H1 (cell line): ENCODE data around the gene SMIM7. TPM values are rescaled to one million over a fixed set of nuclear protein-coding genes. Genes with fewer than 3 reads are reported as not detected.

Experiments
- CTCF ChIA-PET: fragments of 300-600 bp; sonication (Branson Sonifier 250); formaldehyde crosslinking; loops from one replicate; lab custom pipeline; 2021; ENCODE audit not compliant: partially characterized antibody; lab: Charles Lee
- POLR2A ChIA-PET: fragments of 300-600 bp; sonication (Branson Sonifier 250); formaldehyde crosslinking; loops from one replicate; lab custom pipeline; 2021; ENCODE audit warnings: inconsistent platforms; ENCODE audit not compliant: partially characterized antibody; lab: Charles Lee
- DNase-seq, 2 experiments: peaks; one replicate each; pipeline versions ENCODE4 v3.0.0 to v3.0.0-alpha.2; 2010 to 2022; ENCODE audit warnings: low spot score in 2 of 2, low read depth in 1 of 2, mixed read lengths in 1 of 2
- FAIRE-seq: peaks from 2 replicates; lab custom pipeline; 2011; peaks lifted over from hg19 to GRCh38; lab: Jason Lieb, UNC
- H2AFZ ChIP-seq: 2 replicates; pipeline ENCODE4 v1.8.1; 2012; ENCODE audit warnings: low read length, inconsistent platforms
- H2AK5ac ChIP-seq: 2 replicates; pipeline ENCODE4 v1.6.1; 2013; ENCODE audit warnings: low read depth, low read length
- H2BK120ac ChIP-seq: replicated peaks from 2 replicates; pipeline ENCODE3; 2013; ENCODE audit warnings: low read depth, low read length, inconsistent platforms
- H2BK12ac ChIP-seq: 2 replicates; pipeline ENCODE4 v1.6.1; 2013; ENCODE audit warnings: low read depth, low read length
- H2BK15ac ChIP-seq: 2 replicates; pipeline ENCODE4 v1.6.1; 2013; ENCODE audit warnings: low read length
- H2BK20ac ChIP-seq: 2 replicates; pipeline ENCODE4 v1.6.1; 2013; ENCODE audit warnings: low read length
- H2BK5ac ChIP-seq: 2 replicates; pipeline ENCODE4 v1.6.1; 2013; ENCODE audit warnings: low read depth, low read length
- H3K14ac ChIP-seq: 2 replicates; pipeline ENCODE4 v1.6.1; 2013; ENCODE audit warnings: inconsistent platforms; ENCODE audit not compliant: insufficient read length
- H3K18ac ChIP-seq: 2 replicates; pipeline ENCODE4 v1.6.1; 2013; ENCODE audit warnings: low read length; ENCODE audit errors: extremely low read depth
- H3K23ac ChIP-seq: 2 replicates; pipeline ENCODE4 v1.6.1; 2013; ENCODE audit warnings: inconsistent platforms; ENCODE audit not compliant: insufficient read length
- H3K23me2 ChIP-seq: 2 replicates; pipeline ENCODE4 v1.6.1; 2013; ENCODE audit warnings: low read depth, low read length
- H3K27ac ChIP-seq: 2 replicates; pipeline ENCODE4 v1.6.1; 2011; ENCODE audit warnings: low read depth, low read length, inconsistent platforms
- H3K27me3 ChIP-seq, 4 experiments: replicated peaks in 1 of 4; 1 replicate in 1 of 4; 2 replicates in 3 of 4; pipeline versions ENCODE4 v1.6.1 to v1.8.1; 2011 to 2013; ENCODE audit warnings: low read length in 3 of 4, mild to moderate bottlenecking in 3 of 4, inconsistent platforms in 2 of 4, mixed read lengths in 2 of 4, moderate library complexity in 1 of 4; ENCODE audit not compliant: control insufficient read depth in 3 of 4, insufficient read depth in 3 of 4; ENCODE audit errors: extremely low read depth in 1 of 4
- H3K36me3 ChIP-seq, 4 experiments: 2 replicates each; pipeline versions ENCODE4 v1.6.1 to v1.8.1; 2011 to 2013; ENCODE audit warnings: mild to moderate bottlenecking in 4 of 4, low read length in 3 of 4, moderate library complexity in 2 of 4, control low read depth in 1 of 4, inconsistent platforms in 1 of 4; ENCODE audit not compliant: insufficient read depth in 4 of 4, control insufficient read depth in 2 of 4
- H3K4ac ChIP-seq: replicated peaks from 2 replicates; pipeline ENCODE3; 2013; ENCODE audit warnings: low read length, low read depth, mixed read lengths, inconsistent platforms; ENCODE audit not compliant: insufficient read length
- H3K4me1 ChIP-seq, 4 experiments: replicated peaks in 1 of 4; 1 replicate in 1 of 4; 2 replicates in 3 of 4; pipeline versions ENCODE4 v1.6.1 to v1.8.1; 2011 to 2013; ENCODE audit warnings: low read length in 3 of 4, inconsistent platforms in 2 of 4, mixed read lengths in 1 of 4; ENCODE audit not compliant: insufficient read depth in 4 of 4, control insufficient read depth in 3 of 4
- H3K4me2 ChIP-seq, 2 experiments: 2 replicates each; pipeline versions ENCODE4 v1.6.1 to v1.8.1; 2011 to 2013; ENCODE audit warnings: low read depth in 2 of 2, low read length in 2 of 2, control low read depth in 1 of 2, inconsistent platforms in 1 of 2, mild to moderate bottlenecking in 1 of 2; ENCODE audit not compliant: insufficient read depth in 1 of 2
- H3K4me3 ChIP-seq, 4 experiments: fragments of 200-600, 300-600 bp in 1 of 4; sonication (generic), shearing (Covaris generic), sonication (Bioruptor Twin) in 1 of 4; 2 replicates each; pipeline versions ENCODE4 v1.5.1 to v1.8.1; 2011 to 2016; ENCODE audit warnings: low read length in 4 of 4, low read depth in 3 of 4, control low read depth in 2 of 4, inconsistent platforms in 2 of 4, mild to moderate bottlenecking in 2 of 4, mixed read lengths in 1 of 4, moderate library complexity in 1 of 4; ENCODE audit not compliant: insufficient read depth in 2 of 4; ENCODE audit errors: extremely low read depth in 1 of 4
- H3K56ac ChIP-seq: replicated peaks from 2 replicates; pipeline ENCODE3; 2013; ENCODE audit warnings: low read depth, mild to moderate bottlenecking, mixed read lengths, low read length, inconsistent platforms; ENCODE audit not compliant: insufficient read length
- H3K79me1 ChIP-seq: 2 replicates; pipeline ENCODE4 v1.6.1; 2013; ENCODE audit warnings: low read depth, low read length, control low read depth
- H3K79me2 ChIP-seq, 2 experiments: 2 replicates each; pipeline versions ENCODE4 v1.6.1 to v1.8.1; 2012 to 2013; ENCODE audit warnings: low read length in 2 of 2, mild to moderate bottlenecking in 2 of 2, inconsistent platforms in 1 of 2; ENCODE audit not compliant: insufficient read depth in 2 of 2, control insufficient read depth in 1 of 2
- H3K9ac ChIP-seq, 4 experiments: replicated peaks in 1 of 4; 1 replicate in 1 of 4; 2 replicates in 3 of 4; pipeline versions ENCODE4 v1.6.1 to v1.8.1; 2011 to 2013; ENCODE audit warnings: low read depth in 3 of 4, low read length in 3 of 4, control low read depth in 2 of 4, mild to moderate bottlenecking in 2 of 4, moderate library complexity in 2 of 4, inconsistent platforms in 1 of 4; ENCODE audit errors: extremely low read depth in 1 of 4
- H3K9me3 ChIP-seq, 2 experiments: 2 replicates each; pipeline versions ENCODE4 v1.6.1 to v1.8.1; 2012 to 2013; ENCODE audit warnings: mild to moderate bottlenecking in 2 of 2, moderate library complexity in 2 of 2, control low read depth in 1 of 2, inconsistent platforms in 1 of 2, low read depth in 1 of 2, low read length in 1 of 2, mixed read lengths in 1 of 2; ENCODE audit not compliant: insufficient read depth in 2 of 2
- H4K20me1 ChIP-seq, 2 experiments: replicated peaks in 1 of 2; 2 replicates each; pipeline versions ENCODE3 to v1.8.1; 2011 to 2013; ENCODE audit warnings: inconsistent platforms in 2 of 2, low read length in 2 of 2, mild to moderate bottlenecking in 1 of 2; ENCODE audit not compliant: insufficient read depth in 2 of 2, control insufficient read depth in 1 of 2
- H4K5ac ChIP-seq: 2 replicates; pipeline ENCODE4 v1.6.1; 2013; ENCODE audit warnings: low read length, low read depth, mixed read lengths, inconsistent platforms; ENCODE audit not compliant: insufficient read length
- H4K8ac ChIP-seq: 2 replicates; pipeline ENCODE4 v1.8.0; 2013; ENCODE audit warnings: mild to moderate bottlenecking, moderate library complexity, low read length, inconsistent platforms; ENCODE audit not compliant: insufficient read depth; ENCODE audit errors: extremely low read depth
- H4K91ac ChIP-seq: replicated peaks from 2 replicates; pipeline ENCODE3; 2013; ENCODE audit warnings: low read length, mixed read lengths, inconsistent platforms; ENCODE audit not compliant: insufficient read length
- PHF8 ChIP-seq: fragments of 200-600 bp; sonication (generic); conservative IDR thresholded peaks from 2 replicates; pipeline ENCODE4 v1.7.1; 2012; ENCODE audit warnings: low read depth, mild to moderate bottlenecking, inconsistent platforms, low read length, moderate library complexity
- USF2 ChIP-seq: IDR thresholded peaks from 2 replicates; pipeline ENCODE4 v1.6.1; 2011; ENCODE audit warnings: low read length, improper control_type of control experiment
- WGBS, 2 experiments: shearing (Covaris generic) in 1 of 2; methylation state at CpG; one replicate each; pipeline versions ENCODE4 v1.1.6 to v1.1.7; 2013 to 2015; ENCODE audit warnings: low lambda C conversion rate in 2 of 2, mixed read lengths in 2 of 2, inconsistent platforms in 1 of 2, low coverage in 1 of 2, missing lambda C conversion rate in 1 of 2; ENCODE audit not compliant: insufficient replicate concordance in 2 of 2, insufficient coverage in 1 of 2, insufficient read length in 1 of 2; ENCODE audit errors: extremely low coverage in 1 of 2, missing lambda C conversion rate in 1 of 2; 5-methylcytosine and 5-hydroxymethylcytosine counted together
- polyA plus RNA-seq, 7 experiments: library from polyadenylated mRNA; depleted of rRNA in 3 of 7; stranded (reverse) in 5 of 7; unstranded in 2 of 7; fragments of >200 nt in 5 of 7; fragments of 200-250 nt in 2 of 7; gene quantifications; 1 replicate in 5 of 7; 2 replicates in 1 of 7; 4 replicates in 1 of 7; pipeline versions ENCODE4 v1.2.1 to v1.2.3, GENCODE V29; 2011 to 2013; ENCODE audit warnings: missing spikeins in 2 of 7, mixed read lengths in 2 of 7
- total RNA-seq: library from RNA; stranded (reverse); fragmentation: NEBNext Ultra II Directional; extraction: Animal tissue kit (Norgen Biotek cat#: 25700); gene quantifications from 2 replicates; pipeline ENCODE4 v1.2.1, GENCODE V29; 2021

The SMIM7 gene
- total and polyA plus RNA-seq, 2 of the 8 experiments (the other 6 are each of a cell fraction or from before 2014, with no cell fraction given): 55.5 to 67.5 TPM

DNA sequence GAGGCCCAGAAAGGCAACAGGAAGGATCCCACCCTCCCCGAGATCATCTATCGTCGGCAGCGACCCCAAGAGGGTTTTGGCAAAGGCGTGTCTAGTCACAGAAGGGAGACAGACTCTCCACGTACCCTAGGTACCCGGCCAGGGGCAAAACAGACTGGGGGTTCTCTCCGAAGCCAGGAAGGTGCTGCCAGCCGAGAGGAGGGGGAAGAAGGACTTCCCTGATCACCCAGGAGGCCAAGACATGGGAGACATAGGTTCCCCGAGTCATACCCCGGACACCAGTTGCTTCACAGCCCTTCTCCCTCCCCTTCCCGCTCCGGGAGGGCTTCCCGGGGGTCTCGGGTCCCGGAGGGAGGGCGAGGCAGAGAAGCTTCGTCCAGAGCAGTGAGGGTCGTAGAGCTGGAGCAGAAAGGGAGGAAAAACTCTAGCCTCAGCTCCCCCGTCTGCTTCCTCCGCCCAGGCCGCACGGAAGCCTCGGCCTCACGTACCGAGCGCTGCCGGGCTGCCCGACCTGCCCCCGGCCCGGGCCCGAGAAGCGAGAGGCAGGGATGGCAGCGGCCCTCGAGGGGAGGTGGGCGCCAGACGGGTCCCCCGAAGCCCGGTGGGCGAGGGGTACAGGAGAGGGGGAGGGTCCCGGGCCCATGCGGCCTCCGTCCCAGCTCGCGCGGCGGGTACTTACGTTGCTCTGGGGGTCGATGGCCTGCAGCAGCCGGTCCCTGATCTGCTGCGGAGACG is 32.6 kb downstream of the SMIM7 start:
- no peak overlapping the region for H2BK120ac ChIP-seq
- no peak overlapping the region for H2AFZ ChIP-seq
- CTCF ChIA-PET: interaction anchor here (0.6 to 0.9 kb wide), 3 partner anchors 10 to 1569 kb away, joined by 3 read pairs; no protein-coding TSS in a partner anchor
- no peak for TF ChIP-seq USF2
- TF ChIP-seq PHF8: peak; percentile 27; the same call in 1 of the 2 replicates
- no peak overlapping the region for H2AK5ac ChIP-seq
- no peak overlapping the region for H3K14ac ChIP-seq
- no peak overlapping the region for H2BK12ac ChIP-seq
- peak overlapping the region; percentile 56 to 79 (median 70) for H3K9ac ChIP-seq
- POLR2A ChIA-PET: interaction anchor here (0.6 to 4.4 kb wide), 12 partner anchors 10 to 60 kb away, joined by 3 to 27 read pairs (median 4); partner anchors contain the start of genes SLC35E1, SMIM7 and TMEM38A
- FAIRE-seq (no peak), DNase-seq (no peak)
- no peaks in the 10 kb centered on the region for H3K9me3 ChIP-seq
- H2BK15ac ChIP-seq: no peak overlapping the region
- no peak overlapping the region for H3K23ac ChIP-seq
- H3K79me2 ChIP-seq: peaks cover 17 to 53% of the 10 kb centered on the region in 2 experiments
- peaks cover 10% of the 10 kb centered on the region; the same call in 1 of the 2 replicates for H3K23me2 ChIP-seq
- no peak overlapping the region; the same call in 1 of the 2 replicates for H4K8ac ChIP-seq
- 0 out of 2 replicates have a peak overlapping the region, but pooled peaks have one; percentile 60 for H2BK5ac ChIP-seq
- no peak overlapping the region for H4K91ac ChIP-seq
- no peak overlapping the region for H4K5ac ChIP-seq
- no peak overlapping the region for H3K27ac ChIP-seq
- H4K20me1 ChIP-seq: peaks cover 13 to 32% of the 10 kb centered on the region in 2 experiments
- H3K36me3 ChIP-seq: peaks cover 0 to 5% (median 0%) of the 10 kb centered on the region in 4 experiments; a peak in 5 of 8 replicates
- peaks cover 17% of the 10 kb centered on the region for H3K79me1 ChIP-seq
- H3K4me1 ChIP-seq: peaks cover 2 to 10% (median 4%) of the 10 kb centered on the region in 4 experiments; a peak in 6 of 7 replicates
- no peak overlapping the region for H3K4ac ChIP-seq
- no peak overlapping the region for H3K56ac ChIP-seq
- H3K27me3 ChIP-seq: no peaks in the 10 kb centered on the region
- H3K18ac ChIP-seq: no peak overlapping the region
- H2BK20ac ChIP-seq: no peak overlapping the region
- WGBS, 2 experiments: 3% methylated on average over 47 of the region's 52 CpGs; no CpG with 5 or more reads in 1 of the 2 experiments
- H3K4me2 ChIP-seq: peak overlapping the region; percentile 76 to 99
- H3K4me3 ChIP-seq: peak overlapping the region; percentile 53 to 99 (median 82)
